Mammary epithelial cell (primary cell): Measurements from ENCODE around the gene UBFD1.
"Not testable (repeated sequence)": the region's sequence is repeated elsewhere in the genome, so short reads cannot be mapped to it uniquely, and the experiment has no call there.

Source experiments
- EZH2 ChIP-seq: IDR thresholded peaks from 2 replicates; pipeline ENCODE4 v1.6.1; 2012; ENCODE audit warnings: low read length, inconsistent platforms, borderline replicate concordance
- TF ChIP-seq, protein P1 (sequence below), 2 donors: IDR thresholded peaks in 1 of 2; conservative IDR thresholded peaks in 1 of 2; 2 replicates each; pipeline ENCODE4 v1.5.1; 2011 to 2012; ENCODE audit warnings: inconsistent platforms in 2 of 2, low read length in 2 of 2, mild to moderate bottlenecking in 2 of 2, control low read depth in 1 of 2, low read depth in 1 of 2; ENCODE audit not compliant: insufficient read depth in 1 of 2; ENCODE audit errors: extremely low read depth in 1 of 2

DNA sequence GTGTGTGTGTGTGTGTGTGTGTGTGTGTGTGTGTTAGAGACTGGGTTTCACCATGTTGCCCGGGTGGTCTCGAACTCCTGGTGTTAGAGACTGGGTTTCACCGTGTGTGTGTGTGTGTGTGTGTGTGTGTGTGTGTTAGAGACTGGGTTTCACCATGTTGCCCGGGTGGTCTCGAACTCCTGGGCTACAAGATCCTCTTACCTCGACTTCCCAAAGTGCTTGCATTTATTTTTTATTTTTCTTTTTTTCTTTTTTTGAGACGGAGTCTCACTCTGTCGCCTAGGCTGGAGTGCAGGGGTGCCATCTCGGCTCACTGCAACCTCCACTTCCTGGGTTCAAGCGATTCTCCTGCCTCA, 46.6 kb upstream of the UBFD1 start:
- TF ChIP-seq, protein P1, sequence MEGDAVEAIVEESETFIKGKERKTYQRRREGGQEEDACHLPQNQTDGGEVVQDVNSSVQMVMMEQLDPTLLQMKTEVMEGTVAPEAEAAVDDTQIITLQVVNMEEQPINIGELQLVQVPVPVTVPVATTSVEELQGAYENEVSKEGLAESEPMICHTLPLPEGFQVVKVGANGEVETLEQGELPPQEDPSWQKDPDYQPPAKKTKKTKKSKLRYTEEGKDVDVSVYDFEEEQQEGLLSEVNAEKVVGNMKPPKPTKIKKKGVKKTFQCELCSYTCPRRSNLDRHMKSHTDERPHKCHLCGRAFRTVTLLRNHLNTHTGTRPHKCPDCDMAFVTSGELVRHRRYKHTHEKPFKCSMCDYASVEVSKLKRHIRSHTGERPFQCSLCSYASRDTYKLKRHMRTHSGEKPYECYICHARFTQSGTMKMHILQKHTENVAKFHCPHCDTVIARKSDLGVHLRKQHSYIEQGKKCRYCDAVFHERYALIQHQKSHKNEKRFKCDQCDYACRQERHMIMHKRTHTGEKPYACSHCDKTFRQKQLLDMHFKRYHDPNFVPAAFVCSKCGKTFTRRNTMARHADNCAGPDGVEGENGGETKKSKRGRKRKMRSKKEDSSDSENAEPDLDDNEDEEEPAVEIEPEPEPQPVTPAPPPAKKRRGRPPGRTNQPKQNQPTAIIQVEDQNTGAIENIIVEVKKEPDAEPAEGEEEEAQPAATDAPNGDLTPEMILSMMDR (conservative IDR thresholded peaks at IDR 0.05 in 1 of 2, IDR thresholded peaks at IDR 0.05 in 1 of 2; ENCODE audit: extremely low read depth in 1 of 2, insufficient read depth in 1 of 2, low read depth in 1 of 2, low read length in 2 of 2), result not testable (repeated sequence)
- TF ChIP-seq EZH2, result not testable (repeated sequence)
